Measurements from ENCODE around the gene LCE3B. TPM values are rescaled to one million over a fixed set of nuclear protein-coding genes. Genes with fewer than 3 reads are reported as not detected.

The LCE3B gene
- polyA plus RNA-seq, 1 of the 3 experiments (the other 2 are of a cell fraction): not detected

- H3K9ac ChIP-seq: no peak overlapping the region
- no peaks in the 10 kb centered on the region for H4K20me1 ChIP-seq (ENCODE audit: insufficient read depth)
- no peak overlapping the region for H2AFZ ChIP-seq (ENCODE audit: low read depth)
- no peaks in the 10 kb centered on the region for H3F3A ChIP-seq (replicated peaks; ENCODE audit: insufficient read depth)
- no peaks in the 10 kb centered on the region for H3K36me3 ChIP-seq (replicated peaks in 1 of 2; ENCODE audit: control insufficient read depth in 1 of 2, insufficient read depth in 2 of 2, low read length in 1 of 2)
- H3K9me2 ChIP-seq: no peaks in the 10 kb centered on the region
- no peak overlapping the region for H3K27ac ChIP-seq (ENCODE audit: low read depth in 2 of 2, low read length in 1 of 2)
- H3K79me2 ChIP-seq (ENCODE audit: insufficient read depth): no peaks in the 10 kb centered on the region
- no peaks in the 10 kb centered on the region for H3K9me3 ChIP-seq
- CTCF ChIA-PET: no interaction called here
- H3K4me2 ChIP-seq: no peak overlapping the region
- POLR2A ChIA-PET: no interaction called here
- no peaks in the 10 kb centered on the region for H3K4me1 ChIP-seq (ENCODE audit: control insufficient read depth in 1 of 2, insufficient read depth in 2 of 2, low read depth in 1 of 2, low read length in 1 of 2)
- no peaks in the 10 kb centered on the region for H3K27me3 ChIP-seq (ENCODE audit: insufficient read depth)
- no CpG with 5 or more reads among the region's 1 CpG for WGBS (ENCODE audit: low lambda C conversion rate)
- H3K4me3 ChIP-seq (ENCODE audit: low read depth in 2 of 2, low read length in 1 of 2): no peak overlapping the region
- no peak for DNase-seq
- no peak for TF ChIP-seq TCF12 (IDR thresholded peaks at IDR 0.05)
- no peak for TF ChIP-seq MEF2A (IDR thresholded peaks at IDR 0.05; ENCODE audit: borderline replicate concordance, low read depth)
- TF ChIP-seq MAX (IDR thresholded peaks at IDR 0.05; ENCODE audit: low read depth): no peak
- TF ChIP-seq RAD21 (IDR thresholded peaks at IDR 0.05; ENCODE audit: low read length): no peak
- TF ChIP-seq RXRA (IDR thresholded peaks at IDR 0.05; ENCODE audit: borderline replicate concordance, low read depth): no peak
Observed at GRCh38 chr1:152585586-152585985, 28.0 kb upstream of the LCE3B start.

- 0% methylated on average over 1 of the region's 2 CpGs for WGBS (ENCODE audit: low lambda C conversion rate)
- no peak overlapping the region for H2AFZ ChIP-seq (ENCODE audit: low read depth)
- no peaks in the 10 kb centered on the region for H3K79me2 ChIP-seq (ENCODE audit: insufficient read depth)
- no peaks in the 10 kb centered on the region for H3K36me3 ChIP-seq (replicated peaks in 1 of 2; ENCODE audit: control insufficient read depth in 1 of 2, insufficient read depth in 2 of 2, low read length in 1 of 2)
- no peaks in the 10 kb centered on the region for H3F3A ChIP-seq (replicated peaks; ENCODE audit: insufficient read depth)
- ChIA-PET POLR2A (no interaction called here), CTCF (no interaction called here)
- no peak for DNase-seq
- no peak overlapping the region for H3K4me2 ChIP-seq
- no peaks in the 10 kb centered on the region for H3K27me3 ChIP-seq (ENCODE audit: insufficient read depth)
- H3K9me3 ChIP-seq: no peaks in the 10 kb centered on the region
- H3K4me3 ChIP-seq (ENCODE audit: low read depth in 2 of 2, low read length in 1 of 2): no peak overlapping the region
- no peaks in the 10 kb centered on the region for H3K4me1 ChIP-seq (ENCODE audit: control insufficient read depth in 1 of 2, insufficient read depth in 2 of 2, low read depth in 1 of 2, low read length in 1 of 2)
- H3K9me2 ChIP-seq: no peaks in the 10 kb centered on the region
- TF ChIP-seq TCF12 (IDR thresholded peaks at IDR 0.05) (no peak), PBX3 (IDR thresholded peaks at IDR 0.05) (no peak), GABPA (IDR thresholded peaks at IDR 0.05; ENCODE audit: low read depth) (no peak), FOXJ3 (CRISPR knock-in tag; IDR thresholded peaks at IDR 0.05) (no peak), RCOR1 (IDR thresholded peaks at IDR 0.05; ENCODE audit: low read length) (no peak), REST (IDR thresholded peaks at IDR 0.05; ENCODE audit: low read depth, low read length) (no peak), RAD21 (IDR thresholded peaks at IDR 0.05; ENCODE audit: low read length) (no peak), CHD2 (IDR thresholded peaks at IDR 0.05; ENCODE audit: low read length, partially characterized antibody) (no peak), GATA2 (CRISPR knock-in tag; IDR thresholded peaks at IDR 0.05) (no peak), JUND (IDR thresholded peaks at IDR 0.05) (no peak), NRF1 (IDR thresholded peaks at IDR 0.05; ENCODE audit: low read depth, low read length) (no peak)
- H3K9ac ChIP-seq: no peak overlapping the region
- no peak overlapping the region for H3K27ac ChIP-seq (ENCODE audit: low read depth in 2 of 2, low read length in 1 of 2)
- no peaks in the 10 kb centered on the region for H4K20me1 ChIP-seq (ENCODE audit: insufficient read depth)
Observed at GRCh38 chr1:152596986-152597385, 16.6 kb upstream of the LCE3B start.

Measured in SK-N-SH (cell line).